Stomach (tissue), 9 donors: ENCODE results near the gene PPP1R9B. TPM values are rescaled to one million over a fixed set of nuclear protein-coding genes. Genes with fewer than 3 reads are reported as not detected.

Experiments
- DNase-seq, 2 donors: peaks; one replicate each; pipeline versions ENCODE4 v3.0.0 to v3.0.0-alpha.2; 2013 to 2019
- H3K27ac ChIP-seq, 5 donors: fragments of 200-600 bp in 4 of 5; sonication (generic) in 4 of 5; one replicate each; pipeline ENCODE4 v1.5.1; 2013 to 2019; ENCODE audit warnings: mild to moderate bottlenecking in 1 of 5, moderate library complexity in 1 of 5
- H3K27me3 ChIP-seq, 3 donors: fragments of 200-600 bp; sonication (generic); one replicate each; pipeline ENCODE4 v1.5.1; 2017 to 2019; ENCODE audit warnings: mixed run types in 1 of 3
- H3K36me3 ChIP-seq, 4 donors: fragments of 200-600 bp; sonication (generic); 1 replicate in 3 of 4; 2 replicates in 1 of 4; pipeline ENCODE4 v1.5.1; 2016 to 2019
- H3K4me1 ChIP-seq, 4 donors: fragments of 200-600 bp; sonication (generic); one replicate each; pipeline ENCODE4 v1.5.1; 2016 to 2019
- H3K4me3 ChIP-seq, 4 donors: fragments of 200-600 bp; sonication (generic) in 3 of 4; one replicate each; pipeline ENCODE4 v1.5.1; 2016 to 2019; ENCODE audit warnings: mild to moderate bottlenecking in 1 of 4
- H3K9me3 ChIP-seq, 4 donors: fragments of 200-600 bp; sonication (generic); one replicate each; pipeline ENCODE4 v1.5.1; 2016 to 2019
- CTCF ChIP-seq, 7 experiments: fragments of 450-650 bp in 4 of 7; fragments of 200-600 bp in 3 of 7; sonication (generic) in 3 of 7; IDR thresholded peaks; one replicate each; pipeline ENCODE4 v1.5.1; 2016 to 2019; ENCODE audit warnings: antibody characterized with exemption in 7 of 7, control low read depth in 2 of 7, mild to moderate bottlenecking in 1 of 7
- EP300 ChIP-seq: sonication (generic); formaldehyde crosslinking; IDR thresholded peaks from one replicate; pipeline ENCODE4 v1.6.1; 2017; ENCODE audit warnings: antibody characterized with exemption
- POLR2A ChIP-seq, 4 donors: fragments of 450-650 bp; IDR thresholded peaks; one replicate each; pipeline ENCODE4 v1.6.1; 2016; ENCODE audit warnings: antibody characterized with exemption in 4 of 4, control low read depth in 2 of 4, mild to moderate bottlenecking in 1 of 4, moderate library complexity in 1 of 4
- POLR2AphosphoS5 ChIP-seq, 3 donors: sonication (generic); formaldehyde crosslinking; IDR thresholded peaks; one replicate each; pipeline ENCODE4 v1.6.1; 2016; ENCODE audit warnings: antibody characterized with exemption in 3 of 3
- WGBS, 5 donors: extraction: QIAGEN DNeasy Blood & Tissue Kit in 3 of 5; methylation state at CpG; one replicate each; pipeline versions ENCODE4 v1.1.5 to v1.1.7; 2013 to 2018; 5-methylcytosine and 5-hydroxymethylcytosine counted together
- intact Hi-C: fragments of 100-400 bp; cut with DNase I; formaldehyde crosslinking; loops from one replicate; pipeline ENCODE4 v1.15.1; 2023; ENCODE audit warnings: low total_unique reads
- polyA plus RNA-seq, 3 donors: library from polyadenylated mRNA; stranded (reverse); fragments of 200-250 nt; gene quantifications; one replicate each; pipeline ENCODE4 v1.2.3, GENCODE V29; 2013
- total RNA-seq, 5 donors: library from RNA; depleted of rRNA; stranded (reverse); fragments of >200 nt; gene quantifications; one replicate each; pipeline versions ENCODE4 v1.1.0 to v1.2.3, GENCODE V29; 2014 to 2016
- donor health status: healthy with polysubstance abuse.
- donor health status: Bipolar disorder and iron deficiency.
- donor health status: healthy.

Gene PPP1R9B
- total and polyA plus RNA-seq, 8 donors: 11.6 to 64.2 (median 18.9) TPM

- Histone ChIP-seq H3K9me3 (no peaks in the 10 kb centered on the region), H3K36me3 (peaks cover 23 to 40% (median 37%) of the 10 kb centered on the region in 4 donors), H3K27ac (peak overlapping the region in 4 of 5 donors; percentile 89 to 97 (median 92)), H3K27me3 (no peaks in the 10 kb centered on the region), H3K4me1 (peaks cover 47 to 87% (median 76%) of the 10 kb centered on the region in 4 donors), H3K4me3 (peak overlapping the region; percentile 75 to 93 (median 85))
- WGBS, 5 donors: 19 to 36% (median 29%) methylated on average over 14 to 15 of the region's 15 CpGs
- intact Hi-C loops: no loop called here
- no peak for DNase-seq
- TF ChIP-seq CTCF (IDR thresholded peaks at IDR 0.05): no peak
- no peak for TF ChIP-seq POLR2AphosphoS5 (IDR thresholded peaks at IDR 0.05)
- no peak for TF ChIP-seq EP300
Measured at GRCh38 chr17:50146927-50147665, 3.4 kb downstream of the PPP1R9B start.

- H3K9me3 ChIP-seq: no peaks in the 10 kb centered on the region
- H3K36me3 ChIP-seq: peaks cover 28 to 47% (median 44%) of the 10 kb centered on the region in 4 donors
- DNase-seq: no peak
- H3K4me1 ChIP-seq: peaks cover 40 to 82% (median 69%) of the 10 kb centered on the region in 4 donors
- TF ChIP-seq POLR2AphosphoS5 (IDR thresholded peaks at IDR 0.05) (no peak), POLR2A (IDR thresholded peaks at IDR 0.05) (no peak), EP300 (no peak), CTCF (IDR thresholded peaks at IDR 0.05) (no peak)
- intact Hi-C loops: no loop called here
- H3K4me3 ChIP-seq: peak overlapping the region; percentile 75 to 93 (median 85)
- H3K27me3 ChIP-seq: no peaks in the 10 kb centered on the region
- H3K27ac ChIP-seq: peak overlapping the region in 4 of 5 donors; percentile 89 to 97 (median 92)
- 67 to 76% (median 73%) methylated on average over 6 to 10 of the region's 10 CpGs for WGBS, 5 donors
Measured at GRCh38 chr17:50146230-50146926, 4.1 kb downstream of the PPP1R9B start.

- Histone ChIP-seq H3K4me1 (peaks cover 38 to 82% (median 66%) of the 10 kb centered on the region in 4 donors), H3K27me3 (no peaks in the 10 kb centered on the region), H3K36me3 (peaks cover 35 to 54% (median 51%) of the 10 kb centered on the region in 4 donors), H3K27ac (peak overlapping the region in 4 of 5 donors; percentile 7 to 97 (median 50)), H3K9me3 (no peaks in the 10 kb centered on the region), H3K4me3 (peak overlapping the region in 2 of 4 donors; percentile 86 to 93)
- 65 to 78% (median 70%) methylated on average over 10 to 11 of the region's 11 CpGs for WGBS, 5 donors
- intact Hi-C loops: no loop called here
- no peak for TF ChIP-seq CTCF (IDR thresholded peaks at IDR 0.05)
- no peak for TF ChIP-seq EP300
- TF ChIP-seq POLR2A (IDR thresholded peaks at IDR 0.05): no peak
- no peak for TF ChIP-seq POLR2AphosphoS5 (IDR thresholded peaks at IDR 0.05)
- no peak for DNase-seq
Measured at GRCh38 chr17:50145532-50146229, 4.8 kb downstream of the PPP1R9B start.
